ENCODE data around the gene EYA2.
"Not testable (repeated sequence)": the region's sequence is repeated elsewhere in the genome, so short reads cannot be mapped to it uniquely, and the experiment has no call there.

The EYA2 gene

GRCh38 chr20:46959081-46959692, 64.5 kb downstream of the EYA2 start:
- no peak for DNase-seq

- no peak for DNase-seq
Observed at GRCh38 chr20:46959821-46960220, 65.2 kb downstream of the EYA2 start.

- no peak for DNase-seq
Observed at GRCh38 chr20:46960536-46960935, 65.9 kb downstream of the EYA2 start.

- not testable (repeated sequence) for DNase-seq
Observed at GRCh38 chr20:46961968-46962367, 67.3 kb downstream of the EYA2 start.

GRCh38 chr20:46962452-46963195, 68.0 kb downstream of the EYA2 start:
- no peak for DNase-seq

- DNase-seq = peak in 1 of 3 experiments; percentile 9
Observed at GRCh38 chr20:46963196-46963529, 68.5 kb downstream of the EYA2 start.

GRCh38 chr20:46963758-46964617, 69.3 kb downstream of the EYA2 start:
- peak; percentile 4 to 31 (median 5) for DNase-seq

GRCh38 chr20:46964618-46965455, 70.2 kb downstream of the EYA2 start:
- no peak for DNase-seq

GRCh38 chr20:46965477-46965876, 70.8 kb downstream of the EYA2 start:
- DNase-seq = peak in 1 of 3 experiments; percentile 10

- DNase-seq = peak in 1 of 3 experiments; percentile 13
Observed at GRCh38 chr20:46967646-46968045, 73.0 kb downstream of the EYA2 start.

GRCh38 chr20:46970937-46971630, 76.4 kb downstream of the EYA2 start:
- peak; percentile 10 to 51 (median 44) for DNase-seq

GRCh38 chr20:46973766-46974165, 79.1 kb downstream of the EYA2 start:
- DNase-seq = no peak

GRCh38 chr20:46974669-46975434, 80.2 kb downstream of the EYA2 start:
- DNase-seq = no peak

GRCh38 chr20:46975976-46976375, 81.3 kb downstream of the EYA2 start:
- no peak for DNase-seq

- no peak for DNase-seq
Observed at GRCh38 chr20:46977204-46977603, 82.6 kb downstream of the EYA2 start.

GRCh38 chr20:46977909-46978588, 83.4 kb downstream of the EYA2 start:
- no peak for DNase-seq

GRCh38 chr20:46978951-46979491, 84.4 kb downstream of the EYA2 start:
- DNase-seq = no peak

- DNase-seq = peak in 1 of 3 experiments; percentile 28
Observed at GRCh38 chr20:46979603-46980241, 85.1 kb downstream of the EYA2 start.

- no peak for DNase-seq
Observed at GRCh38 chr20:46981184-46981583, 86.5 kb downstream of the EYA2 start.

GRCh38 chr20:46983466-46983865, 88.8 kb downstream of the EYA2 start:
- DNase-seq = no peak
